Adrenal gland (tissue), 5 donors: ENCODE measurements around the gene PPP2R2C.

Experiments used
- CTCF ChIP-seq, 6 experiments: fragments of 450-650 bp in 4 of 6; fragments of 200-600 bp in 2 of 6; sonication (generic) in 1 of 6; IDR thresholded peaks; 1 replicate in 5 of 6; 2 replicates in 1 of 6; pipeline versions ENCODE4 v1.5.1 to v1.8.0; 2016 to 2021; ENCODE audit warnings: antibody characterized with exemption in 6 of 6, mild to moderate bottlenecking in 2 of 6, moderate library complexity in 1 of 6
- POLR2A ChIP-seq, 2 donors: fragments of 450-650 bp; IDR thresholded peaks; one replicate each; pipeline ENCODE4 v1.6.1; 2017; ENCODE audit warnings: antibody characterized with exemption in 2 of 2, mild to moderate bottlenecking in 2 of 2, moderate library complexity in 1 of 2
- donor health status: DM: no; HTN: no; CAD: no.

DNA sequence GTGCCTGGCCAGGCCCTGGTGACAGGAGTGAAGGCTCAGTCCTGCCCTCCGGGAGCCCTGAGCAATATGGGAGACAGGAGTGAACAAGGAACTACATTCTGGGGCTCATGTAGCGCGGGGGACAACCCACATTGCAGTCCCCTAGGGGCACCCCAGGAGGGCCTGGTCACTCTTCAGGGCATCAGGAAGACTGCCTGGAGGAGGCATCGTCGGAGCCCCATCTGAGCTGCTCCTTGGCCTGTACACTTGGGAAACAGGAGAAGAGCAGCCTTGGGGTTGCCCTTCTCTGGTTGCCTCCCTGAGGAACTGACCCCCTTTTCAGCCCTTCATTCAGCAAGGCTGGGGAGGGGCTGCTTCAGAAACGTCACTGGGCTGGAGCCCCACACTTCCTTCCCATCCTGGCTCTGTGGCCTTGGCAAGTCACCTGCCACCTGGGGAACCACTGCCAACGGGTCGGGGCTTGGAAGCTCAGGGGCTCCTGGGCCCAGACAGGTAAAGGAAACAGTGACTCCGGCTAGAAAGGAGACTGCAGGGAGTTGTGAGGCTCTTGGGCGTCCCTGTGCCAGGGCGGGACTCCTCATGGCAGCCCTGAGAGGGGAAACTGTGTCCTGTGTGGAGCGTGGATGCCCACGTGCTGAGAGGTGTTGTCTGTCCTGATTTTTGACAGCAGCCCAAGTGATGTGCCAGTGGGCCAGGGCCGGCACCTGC lies 192.7 kb downstream of the PPP2R2C start:
- TF ChIP-seq CTCF (IDR thresholded peaks at IDR 0.05) (no peak), POLR2A (IDR thresholded peaks at IDR 0.05) (no peak)
